HepG2 (cell line): ENCODE measurements around the gene CKS1B. TPM values are rescaled to one million over a fixed set of nuclear protein-coding genes. Genes with fewer than 3 reads are reported as not detected.

Experiments used
- CCAR2 ChIP-seq: fragments of 200-400 bp; formaldehyde crosslinking; optimal IDR thresholded peaks from 2 replicates; pipeline ENCODE3; 2018; ENCODE audit warnings: low read depth, mild to moderate bottlenecking, low read length, moderate library complexity
- EED ChIP-seq: sonication (generic); formaldehyde crosslinking; IDR thresholded peaks from 2 replicates; pipeline ENCODE4 v1.5.0; 2020; ENCODE audit warnings: mild to moderate bottlenecking, missing genetic modification reagents
- GMEB2 ChIP-seq: IDR thresholded peaks from 2 replicates; pipeline ENCODE4 v1.6.1; 2016; ENCODE audit warnings: missing biosample characterization, missing genetic modification reagents, low read depth
- HMGXB3 ChIP-seq: sonication (generic); formaldehyde crosslinking; IDR thresholded peaks from 2 replicates; pipeline ENCODE4 v1.4.0; 2020; ENCODE audit warnings: missing genetic modification reagents, borderline replicate concordance
- JUN ChIP-seq: sonication (generic); formaldehyde crosslinking; IDR thresholded peaks from 2 replicates; pipeline ENCODE4 v1.4.0; 2020; ENCODE audit warnings: mild to moderate bottlenecking, missing genetic modification reagents
- NFYB ChIP-seq: sonication (generic); formaldehyde crosslinking; IDR thresholded peaks from 2 replicates; pipeline ENCODE4 v1.4.0; 2020; ENCODE audit warnings: missing genetic modification reagents
- SIX1 ChIP-seq: sonication (generic); formaldehyde crosslinking; IDR thresholded peaks from 2 replicates; pipeline ENCODE4 v1.4.0; 2020; ENCODE audit warnings: missing genetic modification reagents, borderline replicate concordance
- THYN1 ChIP-seq: sonication (generic); formaldehyde crosslinking; IDR thresholded peaks from 2 replicates; pipeline ENCODE4 v1.8.1; 2023; ENCODE audit warnings: low read depth, mild to moderate bottlenecking, moderate library complexity, missing genetic modification reagents, borderline replicate concordance
- UBTF ChIP-seq: sonication (generic); formaldehyde crosslinking; IDR thresholded peaks from 2 replicates; pipeline ENCODE4 v1.4.0; 2020; ENCODE audit warnings: mild to moderate bottlenecking, missing genetic modification reagents
- ZBTB46 ChIP-seq: sonication (generic); formaldehyde crosslinking; IDR thresholded peaks from 2 replicates; pipeline ENCODE4 v1.4.0; 2020; ENCODE audit warnings: mild to moderate bottlenecking, missing genetic modification reagents, borderline replicate concordance
- ZBTB49 ChIP-seq: sonication (generic); formaldehyde crosslinking; IDR thresholded peaks from 2 replicates; pipeline ENCODE4 v1.4.0; 2020; ENCODE audit warnings: missing genetic modification reagents, borderline replicate concordance
- ZFP91 ChIP-seq: sonication (generic); formaldehyde crosslinking; IDR thresholded peaks from 2 replicates; pipeline ENCODE4 v1.9.0; 2022; ENCODE audit warnings: missing genetic modification reagents, mild to moderate bottlenecking, borderline replicate concordance
- ZNF446 ChIP-seq: sonication (generic); formaldehyde crosslinking; IDR thresholded peaks from 2 replicates; pipeline ENCODE4 v1.5.0; 2020; ENCODE audit warnings: mild to moderate bottlenecking, missing genetic modification reagents
- polyA plus RNA-seq, 8 experiments: library from polyadenylated mRNA; depleted of rRNA in 3 of 8; stranded (reverse) in 7 of 8; unstranded in 1 of 8; fragments of >200 nt; fragmentation: Illumina TruSeq in 4 of 8; extraction: Trizol in 4 of 8; gene quantifications; 2 replicates each; pipeline versions ENCODE4 v1.2.1 to v1.2.3, GENCODE V29; 2011 to 2016; ENCODE audit warnings: low read depth in 4 of 8, missing spikeins in 1 of 8, mixed read lengths in 1 of 8; ENCODE audit not compliant: insufficient read depth in 1 of 8
- total RNA-seq, 5 experiments: library from RNA; depleted of rRNA; stranded (reverse); fragments of >200 nt; fragmentation: Illumina TruSeq; extraction: Trizol; gene quantifications; 2 replicates each; pipeline ENCODE4 v1.2.3, GENCODE V29; 2016; ENCODE audit warnings: low read depth in 1 of 5

The CKS1B gene
- total and polyA plus RNA-seq, 2 of the 13 experiments (the other 11 are each of a cell fraction or from before 2014, with no cell fraction given), result 217 to 222 TPM

- peak; percentile 55; the same call in 1 of the 2 replicates for TF ChIP-seq GMEB2
- TF ChIP-seq CCAR2, result no peak
- no peak for TF ChIP-seq SIX1 (CRISPR knock-in tag)
- peak; percentile 99 for TF ChIP-seq HMGXB3 (CRISPR knock-in tag)
- TF ChIP-seq UBTF (CRISPR knock-in tag), result no peak; the same call in 1 of the 2 replicates
- no peak for TF ChIP-seq ZNF446 (CRISPR knock-in tag)
- no peak for TF ChIP-seq ZBTB49 (CRISPR knock-in tag)
- TF ChIP-seq JUN, result no peak
- TF ChIP-seq THYN1 (CRISPR knock-in tag), result no peak
- peak; percentile 99 for TF ChIP-seq NFYB
- peak; percentile 63; the same call in 1 of the 2 replicates for TF ChIP-seq ZFP91 (CRISPR knock-in tag)
- TF ChIP-seq ZBTB46 (CRISPR knock-in tag), result no peak
- no peak for TF ChIP-seq EED (CRISPR knock-in tag)
These were observed at the start of gene CKS1B (continued) for GRCh38 chr1:154974102-154974807.
